Liver (tissue), 9 donors: ENCODE data around the gene ADGRG2. TPM values are rescaled to one million over a fixed set of nuclear protein-coding genes. Genes with fewer than 3 reads are reported as not detected.

ENCODE experiments used
- DNase-seq: peaks from one replicate; pipeline ENCODE4 v3.0.0-alpha.2; 2017; ENCODE audit warnings: low spot score
- H3K27ac ChIP-seq, 2 donors: one replicate each; pipeline ENCODE4 v1.7.0; 2013; ENCODE audit warnings: inconsistent platforms in 2 of 2, low read length in 2 of 2, control low read depth in 1 of 2, low read depth in 1 of 2, mild to moderate bottlenecking in 1 of 2
- H3K27me3 ChIP-seq, 4 donors: one replicate each; pipeline versions ENCODE4 v1.6.1 to v1.7.0; 2013; ENCODE audit warnings: low read length in 3 of 4, inconsistent platforms in 1 of 4, mild to moderate bottlenecking in 1 of 4, moderate library complexity in 1 of 4; ENCODE audit not compliant: control insufficient read depth in 4 of 4, insufficient read depth in 4 of 4
- H3K36me3 ChIP-seq, 4 donors: one replicate each; pipeline versions ENCODE4 v1.6.1 to v1.7.0; 2013; ENCODE audit warnings: low read length in 3 of 4, mild to moderate bottlenecking in 3 of 4, low read depth in 1 of 4, moderate library complexity in 1 of 4; ENCODE audit not compliant: control insufficient read depth in 4 of 4, insufficient read depth in 3 of 4
- H3K4me1 ChIP-seq, 4 donors: one replicate each; pipeline versions ENCODE4 v1.6.1 to v1.7.0; 2013; ENCODE audit warnings: low read length in 3 of 4, mild to moderate bottlenecking in 3 of 4, moderate library complexity in 1 of 4; ENCODE audit not compliant: control insufficient read depth in 4 of 4, insufficient read depth in 4 of 4
- H3K4me3 ChIP-seq, 3 donors: one replicate each; pipeline versions ENCODE4 v1.6.1 to v1.7.0; 2013; ENCODE audit warnings: low read length in 3 of 3, control low read depth in 1 of 3, low read depth in 1 of 3, mild to moderate bottlenecking in 1 of 3
- H3K9ac ChIP-seq, 2 donors: one replicate each; pipeline ENCODE4 v1.7.0; 2013; ENCODE audit warnings: low read length in 2 of 2, mild to moderate bottlenecking in 2 of 2, moderate library complexity in 2 of 2, control low read depth in 1 of 2, low read depth in 1 of 2
- H3K9me3 ChIP-seq, 4 donors: one replicate each; pipeline versions ENCODE4 v1.6.1 to v1.7.0; 2013; ENCODE audit warnings: low read length in 3 of 4; ENCODE audit not compliant: control insufficient read depth in 4 of 4
- EGR1 ChIP-seq, 2 donors: IDR thresholded peaks; 2 replicates each; pipeline ENCODE4 v1.6.1; 2016 to 2018; ENCODE audit warnings: antibody characterized with exemption in 2 of 2, low read depth in 2 of 2
- FOXA1 ChIP-seq: IDR thresholded peaks from 2 replicates; pipeline ENCODE4 v1.6.1; 2016; ENCODE audit warnings: antibody characterized with exemption
- FOXA2 ChIP-seq: IDR thresholded peaks from 2 replicates; pipeline ENCODE4 v1.6.1; 2016; ENCODE audit warnings: antibody characterized with exemption
- GABPA ChIP-seq, 2 donors: IDR thresholded peaks in 1 of 2; conservative IDR thresholded peaks in 1 of 2; 2 replicates each; pipeline ENCODE4 v1.6.1; 2016; ENCODE audit warnings: antibody characterized with exemption in 2 of 2, mild to moderate bottlenecking in 1 of 2, moderate library complexity in 1 of 2
- HNF4A ChIP-seq, 2 donors: conservative IDR thresholded peaks; 2 replicates each; pipeline ENCODE4 v1.6.1; 2016; ENCODE audit warnings: antibody characterized with exemption in 2 of 2, mild to moderate bottlenecking in 2 of 2
- HNF4G ChIP-seq: IDR thresholded peaks from 2 replicates; pipeline ENCODE4 v1.6.1; 2016; ENCODE audit warnings: antibody characterized with exemption
- JUND ChIP-seq, 2 donors: IDR thresholded peaks; 2 replicates each; pipeline ENCODE4 v1.6.1; 2016; ENCODE audit warnings: antibody characterized with exemption in 2 of 2
- RAD21 ChIP-seq, 2 donors: IDR thresholded peaks; 2 replicates each; pipeline ENCODE4 v1.6.1; 2016; ENCODE audit warnings: antibody characterized with exemption in 2 of 2, mild to moderate bottlenecking in 2 of 2
- RXRA ChIP-seq, 2 donors: IDR thresholded peaks; 2 replicates each; pipeline ENCODE4 v1.6.1; 2017 to 2018; ENCODE audit warnings: antibody characterized with exemption in 2 of 2, mild to moderate bottlenecking in 1 of 2
- SP1 ChIP-seq: IDR thresholded peaks from 2 replicates; pipeline ENCODE4 v1.6.1; 2018; ENCODE audit warnings: antibody characterized with exemption, mild to moderate bottlenecking
- TAF1 ChIP-seq: conservative IDR thresholded peaks from 2 replicates; pipeline ENCODE4 v1.6.1; 2016; ENCODE audit warnings: antibody characterized with exemption, mild to moderate bottlenecking
- YY1 ChIP-seq: IDR thresholded peaks from 2 replicates; pipeline ENCODE4 v1.6.1; 2016; ENCODE audit warnings: antibody characterized with exemption, mild to moderate bottlenecking
- WGBS: extraction: QIAGEN DNeasy Blood & Tissue Kit; methylation state at CpG from one replicate; pipeline ENCODE4 v1.1.7; 2013; 5-methylcytosine and 5-hydroxymethylcytosine counted together
- polyA plus RNA-seq, 2 donors: library from polyadenylated mRNA; stranded (reverse) in 1 of 2; unstranded in 1 of 2; fragments of 200-250 nt in 1 of 2; fragments of >200 nt in 1 of 2; fragmentation: Nextera tagmentation in 1 of 2; extraction: Ambion mirVana in 1 of 2; gene quantifications; one replicate each; pipeline versions ENCODE4 v1.2.1 to v1.2.3, GENCODE V29; 2013 to 2015
- total RNA-seq, 2 donors: library from RNA; depleted of rRNA; stranded (reverse); fragments of >200 nt; gene quantifications; one replicate each; pipeline ENCODE4 v1.2.3, GENCODE V29; 2014
- TF ChIP-seq, protein P1 (sequence below): IDR thresholded peaks from 2 replicates; pipeline ENCODE4 v1.6.1; 2016; ENCODE audit warnings: antibody characterized with exemption
- TF ChIP-seq, protein P2 (sequence below): IDR thresholded peaks from 2 replicates; pipeline ENCODE4 v1.6.1; 2016; ENCODE audit warnings: antibody characterized with exemption, mild to moderate bottlenecking
- TF ChIP-seq, protein P3 (sequence below): IDR thresholded peaks from 2 replicates; pipeline ENCODE4 v1.6.1; 2016; ENCODE audit warnings: antibody characterized with exemption
- TF ChIP-seq, protein P4 (sequence below): fragments of 150-350 bp; IDR thresholded peaks from 2 replicates; pipeline ENCODE4 v1.5.1; 2017; ENCODE audit warnings: improper control_type of control experiment, low read depth, low read length; ENCODE audit not compliant: missing input control
- donor health status: healthy.
- donor health status: healthy.
- donor health status: healthy.
- donor health status: healthy.
- donor health status: healthy.

ADGRG2 gene
- total and polyA plus RNA-seq, 4 donors = 0.08 to 0.45 (median 0.24) TPM; not detected in 1

DNA sequence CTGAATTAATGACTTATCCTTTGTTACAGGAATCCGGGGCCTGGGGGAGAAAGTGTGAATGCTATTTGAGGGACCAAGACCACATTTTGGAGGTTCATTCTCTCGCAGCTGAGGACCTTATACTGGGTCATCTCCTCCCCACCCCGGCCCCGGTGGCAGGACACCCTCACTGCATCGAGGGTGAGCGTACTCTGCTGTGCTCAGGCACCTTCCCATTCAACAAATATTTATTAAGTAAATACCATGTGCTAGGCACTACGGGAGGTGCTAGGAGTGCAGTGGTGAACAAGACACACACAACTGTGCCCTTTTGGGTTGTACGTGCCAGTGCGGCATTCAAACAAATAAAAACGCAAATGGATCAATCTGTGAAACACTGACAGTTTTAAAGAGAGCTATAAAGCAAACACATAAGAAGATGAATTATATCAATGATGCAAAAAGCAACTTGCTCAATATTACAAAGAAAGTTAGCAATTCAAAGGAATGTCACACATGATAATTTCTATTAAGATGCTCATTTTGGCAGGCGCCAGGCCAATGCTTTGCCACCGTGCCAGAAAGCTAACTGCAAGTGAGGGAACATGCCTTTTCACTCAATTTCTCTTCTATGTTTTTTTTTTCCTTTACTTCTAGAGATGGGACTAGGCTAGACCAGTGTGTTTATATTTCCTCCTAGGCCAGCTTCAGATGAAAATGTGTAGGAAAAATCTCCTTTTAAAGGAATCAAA is 24.6 kb downstream of the ADGRG2 start:
- TF ChIP-seq RAD21 (IDR thresholded peaks at IDR 0.05) = peak in 1 of 2 donors; percentile 8
- TF ChIP-seq RXRA (IDR thresholded peaks at IDR 0.05) = peak in 1 of 2 donors; percentile 40
- no peak for TF ChIP-seq SP1
- peak; percentile 57 for TF ChIP-seq FOXA2
- TF ChIP-seq TAF1 = no peak
- TF ChIP-seq, protein P1, sequence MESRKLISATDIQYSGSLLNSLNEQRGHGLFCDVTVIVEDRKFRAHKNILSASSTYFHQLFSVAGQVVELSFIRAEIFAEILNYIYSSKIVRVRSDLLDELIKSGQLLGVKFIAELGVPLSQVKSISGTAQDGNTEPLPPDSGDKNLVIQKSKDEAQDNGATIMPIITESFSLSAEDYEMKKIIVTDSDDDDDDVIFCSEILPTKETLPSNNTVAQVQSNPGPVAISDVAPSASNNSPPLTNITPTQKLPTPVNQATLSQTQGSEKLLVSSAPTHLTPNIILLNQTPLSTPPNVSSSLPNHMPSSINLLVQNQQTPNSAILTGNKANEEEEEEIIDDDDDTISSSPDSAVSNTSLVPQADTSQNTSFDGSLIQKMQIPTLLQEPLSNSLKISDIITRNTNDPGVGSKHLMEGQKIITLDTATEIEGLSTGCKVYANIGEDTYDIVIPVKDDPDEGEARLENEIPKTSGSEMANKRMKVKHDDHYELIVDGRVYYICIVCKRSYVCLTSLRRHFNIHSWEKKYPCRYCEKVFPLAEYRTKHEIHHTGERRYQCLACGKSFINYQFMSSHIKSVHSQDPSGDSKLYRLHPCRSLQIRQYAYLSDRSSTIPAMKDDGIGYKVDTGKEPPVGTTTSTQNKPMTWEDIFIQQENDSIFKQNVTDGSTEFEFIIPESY = no peak
- TF ChIP-seq HNF4A (conservative IDR thresholded peaks at IDR 0.05) = peak in 1 of 2 donors; percentile 37
- no peak for TF ChIP-seq GABPA (IDR thresholded peaks at IDR 0.05 in 1 of 2, conservative IDR thresholded peaks at IDR 0.05 in 1 of 2)
- TF ChIP-seq YY1 = no peak
- TF ChIP-seq, protein P2, sequence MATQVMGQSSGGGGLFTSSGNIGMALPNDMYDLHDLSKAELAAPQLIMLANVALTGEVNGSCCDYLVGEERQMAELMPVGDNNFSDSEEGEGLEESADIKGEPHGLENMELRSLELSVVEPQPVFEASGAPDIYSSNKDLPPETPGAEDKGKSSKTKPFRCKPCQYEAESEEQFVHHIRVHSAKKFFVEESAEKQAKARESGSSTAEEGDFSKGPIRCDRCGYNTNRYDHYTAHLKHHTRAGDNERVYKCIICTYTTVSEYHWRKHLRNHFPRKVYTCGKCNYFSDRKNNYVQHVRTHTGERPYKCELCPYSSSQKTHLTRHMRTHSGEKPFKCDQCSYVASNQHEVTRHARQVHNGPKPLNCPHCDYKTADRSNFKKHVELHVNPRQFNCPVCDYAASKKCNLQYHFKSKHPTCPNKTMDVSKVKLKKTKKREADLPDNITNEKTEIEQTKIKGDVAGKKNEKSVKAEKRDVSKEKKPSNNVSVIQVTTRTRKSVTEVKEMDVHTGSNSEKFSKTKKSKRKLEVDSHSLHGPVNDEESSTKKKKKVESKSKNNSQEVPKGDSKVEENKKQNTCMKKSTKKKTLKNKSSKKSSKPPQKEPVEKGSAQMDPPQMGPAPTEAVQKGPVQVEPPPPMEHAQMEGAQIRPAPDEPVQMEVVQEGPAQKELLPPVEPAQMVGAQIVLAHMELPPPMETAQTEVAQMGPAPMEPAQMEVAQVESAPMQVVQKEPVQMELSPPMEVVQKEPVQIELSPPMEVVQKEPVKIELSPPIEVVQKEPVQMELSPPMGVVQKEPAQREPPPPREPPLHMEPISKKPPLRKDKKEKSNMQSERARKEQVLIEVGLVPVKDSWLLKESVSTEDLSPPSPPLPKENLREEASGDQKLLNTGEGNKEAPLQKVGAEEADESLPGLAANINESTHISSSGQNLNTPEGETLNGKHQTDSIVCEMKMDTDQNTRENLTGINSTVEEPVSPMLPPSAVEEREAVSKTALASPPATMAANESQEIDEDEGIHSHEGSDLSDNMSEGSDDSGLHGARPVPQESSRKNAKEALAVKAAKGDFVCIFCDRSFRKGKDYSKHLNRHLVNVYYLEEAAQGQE = no peak
- TF ChIP-seq HNF4G = no peak
- no peak for TF ChIP-seq EGR1 (IDR thresholded peaks at IDR 0.05; ENCODE audit: low read depth in 2 of 2)
- TF ChIP-seq JUND (IDR thresholded peaks at IDR 0.05) = no peak
- TF ChIP-seq, protein P3, sequence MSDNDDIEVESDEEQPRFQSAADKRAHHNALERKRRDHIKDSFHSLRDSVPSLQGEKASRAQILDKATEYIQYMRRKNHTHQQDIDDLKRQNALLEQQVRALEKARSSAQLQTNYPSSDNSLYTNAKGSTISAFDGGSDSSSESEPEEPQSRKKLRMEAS = no peak
- TF ChIP-seq FOXA1 = peak; percentile 14
- TF ChIP-seq, protein P4, sequence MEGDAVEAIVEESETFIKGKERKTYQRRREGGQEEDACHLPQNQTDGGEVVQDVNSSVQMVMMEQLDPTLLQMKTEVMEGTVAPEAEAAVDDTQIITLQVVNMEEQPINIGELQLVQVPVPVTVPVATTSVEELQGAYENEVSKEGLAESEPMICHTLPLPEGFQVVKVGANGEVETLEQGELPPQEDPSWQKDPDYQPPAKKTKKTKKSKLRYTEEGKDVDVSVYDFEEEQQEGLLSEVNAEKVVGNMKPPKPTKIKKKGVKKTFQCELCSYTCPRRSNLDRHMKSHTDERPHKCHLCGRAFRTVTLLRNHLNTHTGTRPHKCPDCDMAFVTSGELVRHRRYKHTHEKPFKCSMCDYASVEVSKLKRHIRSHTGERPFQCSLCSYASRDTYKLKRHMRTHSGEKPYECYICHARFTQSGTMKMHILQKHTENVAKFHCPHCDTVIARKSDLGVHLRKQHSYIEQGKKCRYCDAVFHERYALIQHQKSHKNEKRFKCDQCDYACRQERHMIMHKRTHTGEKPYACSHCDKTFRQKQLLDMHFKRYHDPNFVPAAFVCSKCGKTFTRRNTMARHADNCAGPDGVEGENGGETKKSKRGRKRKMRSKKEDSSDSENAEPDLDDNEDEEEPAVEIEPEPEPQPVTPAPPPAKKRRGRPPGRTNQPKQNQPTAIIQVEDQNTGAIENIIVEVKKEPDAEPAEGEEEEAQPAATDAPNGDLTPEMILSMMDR = no peak
- WGBS = 41% methylated on average over 12 of the region's 12 CpGs
- Histone ChIP-seq H3K4me1 (no peaks in the 10 kb centered on the region), H3K27ac (no peak overlapping the region), H3K36me3 (no peaks in the 10 kb centered on the region), H3K27me3 (no peaks in the 10 kb centered on the region), H3K9me3 (no peaks in the 10 kb centered on the region), H3K9ac (no peak overlapping the region), H3K4me3 (no peak overlapping the region)
- DNase-seq = no peak
